HG02938 (cell line): ENCODE data around the gene ISYNA1.

Source experiments
- ATAC-seq: cut with Tn5 transposase; IDR thresholded peaks from one replicate; pipeline ENCODE4 v1.9.1; 2021; ENCODE audit warnings: mild to moderate bottlenecking, moderate library complexity; ENCODE audit not compliant: unreplicated experiment

ISYNA1 gene

DNA sequence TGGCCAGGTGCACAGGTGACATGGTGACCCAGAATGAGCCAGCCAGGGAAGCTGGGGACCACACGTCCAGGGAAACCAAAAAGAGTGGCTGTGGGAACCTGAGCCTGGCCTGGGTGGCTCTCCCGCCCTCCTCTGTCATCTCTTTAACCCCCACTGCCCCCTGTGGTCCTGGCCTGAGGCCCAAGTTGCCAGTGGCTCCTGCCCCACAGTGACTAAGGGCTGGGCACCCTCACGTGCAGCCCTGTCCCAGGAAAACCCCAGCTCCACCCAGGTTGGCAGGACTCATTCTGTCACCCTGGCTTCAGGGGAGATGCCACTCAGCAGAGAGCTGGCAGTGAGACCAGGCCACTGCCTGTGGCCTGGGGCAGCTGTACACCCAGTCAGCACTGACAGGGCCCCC lies 30.6 kb upstream of the ISYNA1 start:
- no peak for ATAC-seq

DNA sequence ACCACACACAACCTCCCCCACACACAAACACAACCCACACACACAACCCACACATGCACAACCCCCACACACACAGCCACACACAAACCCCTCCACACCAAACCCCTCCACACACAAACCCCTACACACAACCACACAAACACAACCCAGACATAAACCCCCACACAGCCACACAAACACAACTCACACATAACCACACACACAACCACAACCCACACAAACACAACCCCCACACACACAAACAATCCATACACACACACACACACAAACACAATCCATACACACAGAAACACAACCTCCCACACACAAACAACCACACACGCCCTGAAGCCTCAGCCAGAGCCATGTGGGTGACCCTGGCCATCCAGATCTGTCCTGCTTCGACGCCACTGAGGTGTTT lies 30.0 kb upstream of the ISYNA1 start:
- ATAC-seq = no peak

DNA sequence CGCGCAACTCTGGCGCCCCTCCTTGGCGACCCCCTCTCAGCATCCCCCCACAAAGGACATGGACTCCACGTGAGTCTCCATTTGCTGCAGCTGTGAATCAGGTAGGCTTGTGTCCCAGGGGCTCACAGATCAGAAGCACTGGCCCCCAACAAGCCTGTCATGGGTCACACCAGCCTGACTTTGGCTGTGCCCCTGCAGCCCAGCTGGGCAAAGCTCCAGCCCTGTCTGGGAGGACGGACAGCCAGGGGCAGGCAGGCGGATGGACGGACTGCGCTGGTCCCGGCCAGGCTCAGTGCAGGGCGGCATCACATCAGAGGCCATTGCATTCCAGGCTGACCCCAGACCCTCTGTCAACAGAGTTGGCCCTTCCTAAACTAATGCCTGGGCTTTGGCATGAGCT lies 28.4 kb upstream of the ISYNA1 start:
- ATAC-seq = no peak

DNA sequence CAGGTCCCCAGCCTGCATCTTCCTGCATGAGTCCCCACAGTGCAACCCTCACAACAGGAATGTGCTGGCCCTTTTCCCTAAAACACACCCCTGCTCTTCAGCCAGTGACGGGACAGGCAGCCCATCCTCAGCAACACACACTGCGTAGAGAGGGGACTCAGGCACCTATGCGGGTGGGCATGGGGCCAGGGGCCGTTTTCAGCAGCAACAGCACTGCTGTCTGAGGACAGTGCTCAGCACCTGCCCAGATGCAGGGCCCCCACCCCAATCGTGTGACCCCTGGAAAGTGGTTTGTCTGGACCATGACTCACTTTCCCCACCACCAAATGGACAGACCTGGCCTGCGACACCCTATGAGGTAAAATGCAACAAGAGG lies 28.0 kb upstream of the ISYNA1 start:
- ATAC-seq = no peak

DNA sequence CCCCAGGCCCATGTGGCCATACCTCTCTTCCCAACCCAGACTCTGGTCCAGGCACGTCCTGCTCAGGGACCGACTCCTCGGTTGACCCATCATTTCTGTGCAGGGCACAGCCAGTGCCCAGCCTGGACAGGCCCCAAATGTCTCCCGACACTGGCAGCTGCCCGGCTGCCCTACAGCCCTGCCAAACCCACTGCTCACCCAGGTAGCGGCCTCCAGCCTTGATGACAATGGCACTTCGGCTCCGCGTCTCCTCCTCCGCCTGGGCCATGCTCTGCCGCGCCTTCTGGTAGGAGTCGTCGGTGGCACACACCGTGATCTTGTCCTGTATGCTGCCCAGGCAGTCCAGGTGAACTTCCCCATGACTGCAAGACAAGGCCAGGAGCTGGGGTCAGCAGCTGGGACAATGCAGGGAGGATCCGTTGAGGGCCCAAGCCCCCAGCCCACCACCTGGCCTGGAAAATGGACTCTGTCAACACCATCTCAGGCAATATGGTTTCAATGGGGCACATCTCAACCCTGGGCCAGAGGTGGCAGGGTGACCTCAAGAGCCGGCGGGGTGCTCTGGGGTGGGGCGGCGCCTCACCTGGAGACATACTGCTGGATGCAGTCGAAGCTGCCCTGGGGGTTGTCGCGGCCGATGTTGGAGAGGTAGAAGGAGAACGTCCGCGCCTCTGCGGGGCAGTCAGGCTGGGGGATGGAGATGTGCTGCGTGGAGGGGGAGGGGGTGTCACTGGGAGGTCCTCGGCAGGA lies 27.5 kb upstream of the ISYNA1 start:
- no peak for ATAC-seq

DNA sequence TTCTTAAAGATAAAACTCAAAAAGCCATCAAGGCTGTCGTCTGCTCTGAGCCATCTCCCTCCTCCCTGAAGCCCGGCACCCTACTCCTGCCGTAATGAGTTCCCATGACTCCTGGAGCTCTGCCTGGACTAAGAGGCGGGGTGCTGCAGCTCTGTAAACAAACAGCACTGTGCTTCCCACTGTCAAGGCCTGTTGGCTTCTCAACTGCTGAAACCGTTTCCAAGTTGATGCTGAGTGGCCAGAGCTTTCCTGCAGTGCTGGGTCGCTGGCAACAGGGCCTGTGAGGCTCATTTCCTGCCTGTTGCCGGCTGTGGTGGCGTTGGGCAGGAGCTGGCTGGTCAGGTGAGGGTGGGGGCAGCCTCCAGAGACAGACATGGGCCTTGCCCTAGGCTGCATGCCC lies 26.7 kb upstream of the ISYNA1 start:
- no peak for ATAC-seq

DNA sequence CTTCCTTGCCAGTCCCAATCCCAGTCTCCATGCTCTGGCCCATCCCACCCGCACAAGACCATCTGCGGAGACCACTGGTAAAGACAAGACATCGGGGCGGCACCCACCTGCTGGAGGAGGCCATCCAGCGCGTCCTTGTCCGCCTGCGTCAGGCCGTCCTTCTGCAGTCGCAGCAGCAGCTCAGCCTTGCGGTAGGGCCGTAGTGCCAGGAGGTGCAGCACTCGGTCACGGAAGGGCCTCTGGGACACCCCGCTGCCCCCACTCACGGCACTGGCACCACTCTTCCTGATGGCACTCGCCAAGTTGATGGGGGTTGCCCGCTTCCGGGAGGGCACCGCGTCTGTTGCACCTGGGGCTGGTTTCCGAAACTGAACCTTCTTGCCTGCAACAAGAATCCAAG lies 23.5 kb upstream of the ISYNA1 start:
- ATAC-seq = no peak

DNA sequence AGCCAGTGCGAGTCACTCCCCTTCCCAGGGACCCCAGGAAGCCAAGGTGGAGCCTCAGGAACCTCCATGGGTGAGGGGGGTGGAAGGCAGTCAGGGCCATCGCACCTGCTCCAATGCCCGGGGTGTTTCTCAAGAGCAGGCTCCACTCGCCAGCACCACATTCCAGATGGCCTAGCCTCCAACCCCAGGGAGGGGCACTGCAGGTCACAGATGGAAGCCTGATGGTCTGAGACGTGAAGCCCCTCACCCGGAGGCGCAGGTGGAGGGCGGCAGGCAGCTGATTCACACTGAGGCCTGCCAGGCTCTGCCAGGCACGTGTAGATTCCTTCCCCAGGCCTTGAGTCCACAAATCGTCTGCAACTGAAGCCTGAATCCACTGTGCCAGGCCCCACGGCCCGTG lies 23.0 kb upstream of the ISYNA1 start:
- no peak for ATAC-seq

DNA sequence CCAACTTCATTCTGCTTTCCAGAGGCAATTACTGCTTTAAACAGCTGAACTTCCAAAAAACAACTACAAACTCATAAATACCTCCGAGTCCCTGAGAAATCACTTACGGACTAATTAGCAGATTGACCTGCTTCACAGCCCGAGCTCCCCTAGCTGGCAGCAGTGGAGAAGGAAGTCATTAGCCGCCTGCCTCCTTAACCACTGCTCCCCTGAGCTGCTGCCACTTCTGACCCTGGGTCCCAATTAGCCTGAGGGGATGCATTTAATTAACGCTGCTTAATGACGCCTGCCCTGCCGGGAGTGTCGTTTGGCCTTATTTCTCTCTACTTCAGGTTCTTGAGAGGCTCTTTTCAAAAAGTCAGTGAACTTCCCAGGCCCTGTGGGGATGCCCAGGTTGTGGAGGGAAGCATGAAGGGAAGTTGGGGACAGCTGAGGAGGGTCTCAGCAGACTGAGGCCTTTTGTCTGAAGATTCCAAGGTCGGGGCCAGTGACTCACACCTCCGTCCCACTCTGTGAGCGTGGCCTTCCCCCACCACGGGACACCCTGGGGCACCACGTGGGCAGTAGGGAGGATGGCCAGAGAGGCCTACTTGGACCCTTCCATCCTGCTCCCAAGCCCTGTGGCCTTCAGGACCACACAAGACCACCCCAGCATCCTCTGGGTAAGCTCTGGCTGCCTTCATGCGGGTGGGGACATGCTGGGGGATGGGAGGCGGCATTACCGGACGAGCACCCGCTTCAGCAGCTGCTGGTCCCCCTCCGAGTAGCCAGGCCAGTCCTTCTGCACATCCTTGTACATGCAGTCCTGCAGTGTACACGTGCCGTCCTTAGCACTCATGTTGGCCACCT lies 19.8 kb upstream of the ISYNA1 start:
- ATAC-seq = no peak

DNA sequence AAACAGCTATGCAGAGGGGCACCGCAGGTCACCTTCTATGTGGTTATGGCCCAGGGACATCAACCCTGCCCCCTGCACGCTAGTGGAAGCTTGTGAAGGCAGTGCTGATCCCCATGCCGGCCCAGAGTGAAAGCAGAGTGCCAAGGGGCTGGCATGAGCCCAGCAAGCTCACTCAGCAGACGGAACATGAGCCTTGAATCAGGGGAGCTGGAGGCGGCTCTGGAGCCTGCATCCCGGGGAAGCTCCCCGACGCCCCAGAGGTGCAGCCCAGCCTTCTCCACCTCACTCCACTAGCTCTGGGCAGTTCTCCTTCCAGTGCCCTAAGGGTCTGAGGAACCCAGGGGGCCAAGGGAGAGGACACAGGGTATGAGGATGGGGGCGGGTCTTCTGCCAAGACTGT lies 19.0 kb upstream of the ISYNA1 start:
- no peak for ATAC-seq

DNA sequence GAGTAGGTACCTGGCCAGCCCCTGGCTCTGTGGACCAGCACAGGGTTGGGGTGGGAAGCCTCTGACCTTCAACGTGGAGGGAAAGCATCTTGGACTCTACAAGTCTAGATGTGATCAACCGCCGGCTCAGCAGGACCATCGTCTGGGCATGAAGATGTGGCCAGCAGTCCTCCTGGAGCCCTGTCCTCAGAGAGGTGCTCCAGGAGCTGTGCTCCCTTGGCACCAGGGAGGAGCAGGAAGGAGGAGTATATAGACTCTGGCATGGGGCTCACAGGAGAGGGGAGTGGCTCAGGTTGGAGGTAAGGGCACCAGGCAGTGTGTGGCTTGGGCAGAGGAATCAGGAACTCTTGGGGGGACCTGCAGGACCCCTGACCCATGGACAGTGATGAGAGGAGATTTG lies 18.3 kb upstream of the ISYNA1 start:
- ATAC-seq = no peak

DNA sequence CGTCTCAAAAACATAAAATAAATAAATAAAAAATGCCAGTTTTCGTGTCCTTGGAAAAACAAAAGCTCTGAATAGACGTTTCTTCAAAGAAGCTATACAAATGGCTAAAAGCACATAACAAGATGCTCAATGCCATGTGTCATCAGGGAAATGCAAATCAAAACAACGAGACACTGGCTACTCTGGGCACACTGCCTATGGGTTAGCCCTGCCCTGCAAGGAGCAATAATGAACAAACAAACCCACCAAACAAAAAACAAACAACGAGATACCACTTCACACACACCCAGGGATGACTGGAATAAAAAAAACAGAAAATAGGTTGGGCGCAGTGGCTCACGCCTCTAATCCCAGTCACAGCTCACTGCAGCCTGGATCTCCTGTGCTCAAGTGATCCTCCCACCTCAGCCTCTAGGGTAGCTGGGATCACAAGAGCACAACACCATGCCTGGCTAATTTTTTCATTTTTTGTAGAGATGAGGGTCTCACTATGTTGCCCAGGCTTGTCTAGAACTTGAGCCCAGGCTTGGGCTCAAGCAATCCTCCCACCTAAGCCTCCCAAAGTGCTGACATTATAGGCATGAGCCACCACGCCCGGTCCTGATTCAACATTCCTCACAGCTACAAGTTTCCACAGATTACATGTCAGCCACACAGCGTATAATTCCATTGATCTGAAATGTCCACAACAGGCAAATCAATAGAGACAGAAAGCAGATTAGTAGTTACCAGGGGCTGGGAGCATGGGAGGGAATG lies 15.5 kb upstream of the ISYNA1 start:
- no peak for ATAC-seq

DNA sequence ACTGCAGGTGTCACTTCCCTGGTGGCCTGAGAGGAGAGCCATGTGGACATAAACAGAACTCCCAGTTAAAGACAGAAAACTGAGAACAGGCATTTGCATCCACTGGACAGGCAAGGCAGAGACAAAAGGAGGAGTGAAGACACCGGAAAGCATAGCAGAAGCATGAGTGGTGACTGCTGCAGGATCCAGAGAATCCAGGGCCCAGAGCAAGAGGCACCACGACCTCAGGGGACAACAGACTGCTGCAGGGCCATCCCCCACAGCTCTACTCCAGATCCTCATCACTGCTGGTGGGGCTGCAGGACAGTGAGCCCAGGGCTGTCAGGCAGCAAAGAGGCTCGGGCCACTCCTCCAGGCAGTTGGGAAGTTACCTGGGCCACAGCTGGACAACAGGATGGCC lies 14.5 kb upstream of the ISYNA1 start:
- no peak for ATAC-seq

DNA sequence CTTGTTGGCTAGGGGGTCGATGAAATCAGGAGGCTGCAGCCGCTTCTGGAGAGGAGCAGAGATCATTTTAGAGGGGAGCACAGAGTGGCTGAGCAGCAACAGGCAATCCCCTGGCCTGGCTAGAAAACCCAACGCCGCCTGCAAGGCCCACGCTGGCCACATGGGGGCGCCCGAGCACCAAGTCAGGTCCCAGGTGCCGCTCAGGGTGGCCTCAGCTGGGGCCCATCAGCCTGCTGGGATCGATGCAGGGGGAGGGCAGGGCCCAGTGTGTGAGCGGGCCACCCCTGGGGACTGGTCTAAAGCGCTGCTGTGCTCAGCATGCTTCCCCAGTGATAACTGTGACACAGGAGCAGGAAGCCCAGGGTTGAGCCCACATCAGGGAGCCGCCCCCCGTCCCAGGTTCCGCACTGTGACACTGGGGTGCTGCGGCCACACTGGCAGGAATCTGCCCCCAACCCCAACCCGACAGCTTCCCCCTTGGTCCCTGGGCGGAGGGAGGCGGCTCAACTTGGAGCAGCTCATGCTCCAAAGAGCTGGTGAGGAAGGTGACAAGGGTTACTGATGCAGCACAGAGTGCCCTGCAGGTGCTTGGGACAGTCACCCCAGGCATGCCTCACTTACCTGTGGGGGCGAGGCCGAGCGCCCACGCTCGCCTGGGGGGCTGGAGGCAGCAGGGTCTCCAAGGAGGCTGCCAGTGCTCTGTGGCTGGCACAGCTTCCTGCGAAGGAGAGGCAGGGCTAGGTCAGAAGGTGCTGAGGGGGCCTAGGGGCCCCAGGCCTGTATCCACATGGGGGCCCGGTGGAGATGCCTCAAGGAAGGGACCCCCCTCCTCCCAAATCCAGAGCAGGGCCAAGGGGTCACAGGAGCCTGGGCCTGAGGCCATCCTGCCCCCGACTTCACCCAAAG lies 13.3 kb upstream of the ISYNA1 start:
- no peak for ATAC-seq

DNA sequence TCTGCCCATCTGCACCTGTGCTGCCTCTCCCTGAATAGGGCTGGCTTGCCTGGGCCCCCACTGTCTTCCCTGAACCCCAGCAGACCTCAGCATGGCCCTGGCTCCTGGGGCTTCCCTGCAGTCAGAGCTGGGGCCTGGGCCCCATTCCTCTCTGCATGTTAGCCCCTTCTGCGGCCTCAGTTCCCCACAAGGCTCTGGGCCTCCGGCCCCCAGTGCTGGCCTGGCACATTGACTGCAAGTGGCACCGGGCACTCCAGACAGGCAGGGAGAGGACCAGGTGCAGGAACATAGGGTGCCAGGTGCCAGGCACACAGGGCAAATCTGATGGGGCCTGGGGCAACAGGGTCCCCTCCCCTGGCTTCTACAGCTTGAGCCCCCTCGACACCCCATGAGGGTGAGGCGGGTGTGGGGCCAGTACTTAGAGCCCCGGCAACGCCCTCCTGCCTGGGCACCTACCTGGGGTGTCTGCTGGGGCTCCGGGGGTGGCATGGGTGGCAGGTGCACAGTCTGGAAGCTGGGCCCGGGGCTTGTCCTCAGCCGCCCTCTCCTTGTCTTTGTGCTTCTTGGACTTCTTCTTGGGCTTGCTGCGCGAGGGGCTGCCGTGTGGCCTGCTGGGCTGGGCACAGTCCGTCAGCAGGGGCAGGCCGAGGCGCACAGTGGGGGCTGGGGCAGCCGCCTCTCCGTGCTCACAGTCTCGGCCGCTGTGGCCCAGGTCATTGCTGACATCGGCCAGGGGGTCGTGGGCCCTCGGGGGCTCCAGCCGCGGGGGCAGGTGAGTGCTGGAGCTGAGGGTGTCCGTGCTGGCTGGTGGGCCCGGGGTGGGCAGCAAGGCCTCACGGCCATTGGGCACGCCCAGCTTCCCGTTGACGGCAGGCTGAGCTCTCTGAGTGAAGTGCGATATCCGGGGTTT lies 12.3 kb upstream of the ISYNA1 start:
- ATAC-seq = no peak

DNA sequence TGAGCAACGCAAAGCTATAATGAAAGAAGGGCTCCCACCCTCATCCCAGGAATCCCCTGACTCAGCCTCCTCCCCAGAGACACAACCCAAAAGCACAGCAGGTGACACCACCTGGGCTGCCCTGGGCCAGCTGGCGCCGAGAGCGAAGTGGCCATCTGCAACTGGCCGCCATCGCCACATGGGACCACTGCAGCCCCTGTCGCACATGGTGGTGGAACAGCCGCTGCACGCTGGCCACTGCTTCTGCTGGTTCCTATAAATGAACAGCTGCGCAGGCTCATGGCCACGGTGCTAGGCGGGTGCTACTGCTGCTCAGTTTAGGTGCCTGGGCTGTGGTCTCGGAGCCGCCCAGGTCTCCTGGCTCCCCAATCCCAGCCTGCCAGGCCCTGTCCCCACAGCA lies 11.6 kb upstream of the ISYNA1 start:
- no peak for ATAC-seq

DNA sequence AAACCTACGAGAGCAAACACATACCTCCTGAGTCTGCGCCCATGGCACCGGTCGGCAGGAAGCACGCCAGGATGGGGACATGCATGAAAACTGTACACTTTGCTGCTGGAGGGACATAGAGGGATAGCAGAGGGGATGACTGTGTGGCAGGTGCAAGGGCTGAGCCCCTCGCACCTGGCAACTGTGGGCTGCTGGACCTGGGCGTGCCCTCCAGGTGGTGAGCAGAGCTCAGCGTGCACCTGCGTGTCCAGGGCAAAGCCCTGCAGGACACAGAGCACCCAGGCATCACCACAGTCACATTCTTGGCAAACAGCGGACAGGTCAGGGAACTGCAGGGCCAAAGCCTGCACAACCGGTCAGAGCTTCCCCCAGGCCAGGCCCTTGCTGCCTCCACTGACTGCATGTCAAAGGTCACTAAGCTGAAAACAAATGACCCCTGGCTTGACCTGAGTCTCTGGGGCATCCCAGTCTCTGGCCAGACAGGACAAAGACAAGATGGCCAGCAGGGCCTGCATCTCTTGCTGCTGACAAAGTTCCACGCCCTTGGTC lies 9.0 kb upstream of the ISYNA1 start:
- ATAC-seq = no peak

DNA sequence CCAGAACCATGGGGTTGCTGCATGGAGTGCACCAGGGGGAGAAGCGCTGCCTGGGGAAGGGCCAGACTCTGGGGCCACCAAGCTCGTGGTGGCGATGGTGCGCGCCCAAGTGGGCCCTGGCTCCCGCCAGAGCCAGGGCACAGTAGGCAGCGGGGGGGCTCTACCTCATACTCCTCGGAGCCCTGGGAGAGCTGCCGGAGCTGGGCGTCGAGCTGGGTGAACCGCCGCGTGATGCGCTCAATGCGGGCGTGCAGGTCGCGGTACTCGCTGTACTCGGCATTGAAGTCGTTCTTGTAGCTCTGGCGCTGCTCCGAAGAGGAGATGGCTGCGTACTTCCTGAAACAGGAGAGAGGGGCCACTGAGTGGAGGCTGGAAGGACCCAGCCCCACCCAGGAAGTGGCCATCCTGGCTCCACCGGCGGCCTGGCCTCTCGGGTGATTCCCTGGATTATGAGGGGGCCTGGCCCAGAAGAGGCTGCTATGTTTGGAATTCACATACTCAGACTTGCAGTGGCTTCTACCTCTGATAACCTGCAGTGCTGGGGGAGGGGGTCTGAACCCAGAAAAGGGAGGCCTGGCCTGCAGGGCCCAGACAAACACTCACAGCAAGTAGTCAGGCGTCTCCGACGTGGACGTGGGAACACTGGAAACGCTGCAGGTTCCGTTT lies 8.3 kb upstream of the ISYNA1 start:
- no peak for ATAC-seq
